Activated naive CD4-positive, alpha-beta T cell treated with anti-CD3 and anti-CD28 coated beads, Interleukin-2, amount 50 U/mL, for 16 hours (primary cell): Measurements from ENCODE around the gene KLHDC8A.
A peak's percentile ranks its signal among the peaks of the same experiment; 100 is the strongest.

ENCODE experiments used
- DNase-seq: peaks from one replicate; pipeline ENCODE4 v3.0.0-alpha.2; 2020

Gene KLHDC8A

DNA sequence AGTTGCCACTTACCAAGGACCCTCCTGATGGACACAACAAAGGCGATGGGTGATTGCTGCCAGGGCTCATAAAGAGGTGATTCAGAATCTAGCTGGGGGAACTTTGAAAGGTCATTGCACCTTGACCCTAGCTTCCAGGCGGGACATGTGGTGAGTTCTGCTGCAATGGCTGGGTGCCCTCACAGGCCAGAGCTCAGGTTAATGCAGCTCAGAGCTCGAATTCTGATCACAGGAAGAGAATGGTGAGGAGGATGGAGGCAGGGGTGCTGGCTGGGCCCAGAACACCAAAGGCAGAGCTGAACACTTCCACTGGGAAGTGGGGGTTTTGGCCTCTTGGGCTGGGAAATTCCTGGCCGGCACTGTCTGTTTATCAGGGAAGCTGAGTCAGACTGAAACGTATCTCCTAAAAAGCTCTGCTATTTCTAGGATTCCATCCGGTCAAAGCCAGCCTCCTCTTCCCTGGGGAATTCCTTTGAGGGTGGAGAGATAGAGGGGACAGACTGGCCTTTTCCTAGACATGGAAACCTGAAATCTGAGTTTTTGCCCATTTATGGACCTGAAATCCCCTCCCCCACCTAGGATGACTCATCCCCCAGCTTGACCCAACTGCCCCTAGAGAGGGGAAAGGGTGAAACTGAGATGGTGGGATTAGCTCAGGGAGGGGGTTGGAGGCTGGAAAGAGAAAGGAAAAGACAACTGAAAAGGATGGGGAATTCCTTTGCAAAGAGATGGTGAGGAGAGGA is 62.4 kb downstream of the KLHDC8A start:
- DNase-seq, result no peak

- no peak for DNase-seq
These were observed 63.2 kb downstream of the KLHDC8A start for GRCh38 chr1:205293350-205294074.

DNA sequence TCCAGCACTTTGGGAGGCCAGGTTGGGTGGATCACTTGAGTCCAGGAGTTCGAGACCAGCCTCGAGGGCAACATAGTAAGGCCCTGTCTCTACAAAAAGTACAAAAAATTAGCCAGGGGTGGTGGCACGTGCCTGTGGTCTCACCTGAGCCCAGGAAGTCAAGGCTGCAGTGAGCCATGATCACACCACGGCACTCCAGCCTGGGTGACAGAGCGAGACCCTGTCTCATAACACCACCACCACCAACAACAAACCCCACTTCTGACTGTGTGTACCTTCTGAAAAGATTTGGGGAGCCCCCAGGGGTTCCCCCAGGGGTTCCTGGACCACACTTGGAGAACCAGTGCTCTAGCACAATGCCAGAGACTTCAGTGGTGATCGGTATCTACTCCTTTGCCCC is 65.1 kb downstream of the KLHDC8A start:
- no peak for DNase-seq

DNA sequence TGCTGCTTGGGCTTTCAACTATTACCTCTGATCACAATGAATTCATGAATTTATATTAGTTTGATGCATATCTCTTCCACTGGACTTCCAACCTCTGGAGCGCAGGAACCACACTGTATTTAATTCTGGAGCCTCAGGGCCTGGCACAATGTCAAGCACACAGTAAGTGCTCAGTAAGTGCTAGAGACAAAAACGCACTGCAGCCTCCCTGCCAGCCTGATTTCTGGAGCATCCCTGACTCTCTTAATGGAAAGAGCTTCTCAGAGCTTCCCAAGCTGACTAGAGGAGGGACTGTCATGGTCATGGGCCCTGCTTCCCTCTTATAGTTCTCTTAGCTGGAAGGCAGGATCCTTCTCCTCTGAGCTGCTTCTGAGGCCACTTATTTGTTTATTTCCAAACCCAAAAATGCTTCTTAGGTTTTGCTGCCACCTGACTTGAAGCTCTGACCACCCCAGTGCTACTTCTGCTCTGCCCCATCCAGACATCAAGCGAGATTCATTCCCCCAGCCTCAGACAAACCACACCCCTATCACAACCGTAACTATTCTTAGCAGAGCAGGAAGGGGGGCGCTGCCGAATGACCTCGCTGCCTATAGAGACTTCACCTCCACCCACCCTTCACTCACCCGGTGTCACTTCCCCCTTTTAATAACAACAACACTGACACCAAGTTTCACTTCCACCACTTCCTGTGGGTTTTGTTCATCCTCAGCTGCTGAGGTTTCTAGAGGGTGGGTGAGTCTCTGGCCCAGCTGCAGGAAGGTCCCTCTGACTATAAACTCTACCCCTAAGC is 68.8 kb downstream of the KLHDC8A start:
- DNase-seq, result peak; percentile 70

DNA sequence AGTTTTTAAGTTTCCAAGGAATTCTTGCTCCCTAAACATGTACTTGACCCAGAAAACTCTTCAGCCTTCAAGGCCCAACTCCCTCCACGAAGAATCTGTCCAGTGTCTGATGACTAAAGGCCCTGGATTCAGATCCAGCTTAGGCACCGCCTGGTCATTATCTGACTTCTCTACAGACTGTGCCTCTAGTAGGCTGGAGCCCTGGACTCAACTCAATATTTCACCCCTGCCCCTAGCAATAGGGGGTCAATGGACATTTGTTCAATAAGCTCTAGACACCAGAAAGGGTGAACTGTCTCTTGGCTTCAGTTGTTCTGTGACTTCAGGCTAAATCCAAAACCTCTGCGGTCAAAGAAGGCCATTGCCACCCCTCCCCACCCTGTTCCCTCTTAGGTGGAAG is 69.6 kb downstream of the KLHDC8A start:
- DNase-seq, result no peak

GRCh38 chr1:205286335-205286950 is 70.3 kb downstream of the KLHDC8A start:
- no peak for DNase-seq
